Body of pancreas (tissue), 4 donors: ENCODE measurements around the gene CDH4. TPM values are rescaled to one million over a fixed set of nuclear protein-coding genes. Genes with fewer than 3 reads are reported as not detected.

Experiments
- ATAC-seq: fragments of 150-250 bp; one replicate; pipeline ENCODE4 v1.9.1; 2016
- DNase-seq, 4 donors: peaks; one replicate each; pipeline ENCODE4 v3.0.0-alpha.2; 2019
- H3K27ac ChIP-seq, 4 donors: fragments of 200-600 bp; sonication (generic); 1 replicate in 3 of 4; 2 replicates in 1 of 4; pipeline versions ENCODE4 v1.5.1 to v1.6.1; 2016 to 2019; ENCODE audit warnings: mild to moderate bottlenecking in 1 of 4, mixed read lengths in 1 of 4, moderate library complexity in 1 of 4
- H3K27me3 ChIP-seq, 2 donors: fragments of 200-600 bp; sonication (generic); one replicate each; pipeline ENCODE4 v1.6.0; 2016; ENCODE audit warnings: mild to moderate bottlenecking in 1 of 2
- H3K36me3 ChIP-seq, 2 donors: fragments of 200-600 bp; sonication (generic); replicated peaks in 1 of 2; 2 replicates each; pipeline ENCODE4 v1.5.1; 2016; ENCODE audit warnings: low read depth in 2 of 2; ENCODE audit not compliant: insufficient read depth in 1 of 2
- H3K4me1 ChIP-seq: fragments of 200-600 bp; sonication (generic); one replicate; pipeline ENCODE4 v1.6.0; 2016
- H3K4me3 ChIP-seq, 2 donors: fragments of 200-600 bp; sonication (generic); 1 replicate in 1 of 2; 2 replicates in 1 of 2; pipeline ENCODE4 v1.5.1; 2016 to 2019
- H3K9me3 ChIP-seq, 3 donors: fragments of 200-600 bp; sonication (generic); 1 replicate in 2 of 3; 2 replicates in 1 of 3; pipeline ENCODE4 v1.5.1; 2016
- POLR2A ChIP-seq, 3 donors: fragments of 450-650 bp; IDR thresholded peaks; one replicate each; pipeline ENCODE4 v1.6.1; 2016; ENCODE audit warnings: antibody characterized with exemption in 3 of 3, mild to moderate bottlenecking in 2 of 3
- WGBS, 2 donors: methylation state at CpG; one replicate each; pipeline ENCODE4 v1.1.5; 2017; 5-methylcytosine and 5-hydroxymethylcytosine counted together
- intact Hi-C: fragments of 100-400 bp; cut with DNase I; formaldehyde crosslinking; loops from one replicate; pipeline ENCODE4 v1.15.1; 2023
- total RNA-seq, 2 donors: library from RNA; depleted of rRNA; stranded (reverse); fragments of >200 nt; gene quantifications; one replicate each; pipeline ENCODE4 v1.1.0, GENCODE V29; 2016
- TF ChIP-seq, protein P1 (sequence below), 7 experiments: fragments of 450-650 bp in 4 of 7; fragments of 200-600 bp in 3 of 7; sonication (generic) in 3 of 7; IDR thresholded peaks; one replicate each; pipeline ENCODE4 v1.5.1; 2016 to 2019; ENCODE audit warnings: antibody characterized with exemption in 7 of 7

The CDH4 gene
- total RNA-seq, 2 donors from 2014 or later, result 0.33 to 0.52 TPM

DNA sequence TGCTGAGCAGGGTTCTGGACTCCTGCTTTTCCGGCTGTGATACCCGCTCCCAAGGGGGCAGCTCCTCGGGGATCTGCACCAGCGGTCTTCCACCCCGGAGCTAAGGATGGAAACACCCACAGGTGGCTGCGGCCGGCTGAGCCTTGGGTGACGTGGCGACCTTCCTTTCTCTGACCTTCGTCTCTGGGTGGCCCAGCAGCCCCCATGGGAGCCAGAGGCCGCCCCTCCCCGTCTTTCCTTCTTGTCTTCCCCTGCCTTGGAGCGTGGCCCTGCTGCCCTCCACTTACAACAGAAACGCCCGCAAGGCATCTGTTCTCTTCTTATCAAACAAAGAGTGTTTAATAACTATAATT lies 407.9 kb downstream of the CDH4 start:
- TF ChIP-seq, protein P1, sequence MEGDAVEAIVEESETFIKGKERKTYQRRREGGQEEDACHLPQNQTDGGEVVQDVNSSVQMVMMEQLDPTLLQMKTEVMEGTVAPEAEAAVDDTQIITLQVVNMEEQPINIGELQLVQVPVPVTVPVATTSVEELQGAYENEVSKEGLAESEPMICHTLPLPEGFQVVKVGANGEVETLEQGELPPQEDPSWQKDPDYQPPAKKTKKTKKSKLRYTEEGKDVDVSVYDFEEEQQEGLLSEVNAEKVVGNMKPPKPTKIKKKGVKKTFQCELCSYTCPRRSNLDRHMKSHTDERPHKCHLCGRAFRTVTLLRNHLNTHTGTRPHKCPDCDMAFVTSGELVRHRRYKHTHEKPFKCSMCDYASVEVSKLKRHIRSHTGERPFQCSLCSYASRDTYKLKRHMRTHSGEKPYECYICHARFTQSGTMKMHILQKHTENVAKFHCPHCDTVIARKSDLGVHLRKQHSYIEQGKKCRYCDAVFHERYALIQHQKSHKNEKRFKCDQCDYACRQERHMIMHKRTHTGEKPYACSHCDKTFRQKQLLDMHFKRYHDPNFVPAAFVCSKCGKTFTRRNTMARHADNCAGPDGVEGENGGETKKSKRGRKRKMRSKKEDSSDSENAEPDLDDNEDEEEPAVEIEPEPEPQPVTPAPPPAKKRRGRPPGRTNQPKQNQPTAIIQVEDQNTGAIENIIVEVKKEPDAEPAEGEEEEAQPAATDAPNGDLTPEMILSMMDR (IDR thresholded peaks at IDR 0.05), result no peak
- no peak for TF ChIP-seq POLR2A (IDR thresholded peaks at IDR 0.05)
- ATAC-seq (no peak), DNase-seq (no peak)
- Histone ChIP-seq H3K27me3 (no peaks in the 10 kb centered on the region), H3K9me3 (no peaks in the 10 kb centered on the region), H3K4me1 (no peaks in the 10 kb centered on the region), H3K36me3 (no peaks in the 10 kb centered on the region), H3K4me3 (no peak overlapping the region), H3K27ac (no peak overlapping the region)
- intact Hi-C loops, result no loop called here
- WGBS, 2 donors, result 55 to 58% methylated on average over 14 to 15 of the region's 15 CpGs

DNA sequence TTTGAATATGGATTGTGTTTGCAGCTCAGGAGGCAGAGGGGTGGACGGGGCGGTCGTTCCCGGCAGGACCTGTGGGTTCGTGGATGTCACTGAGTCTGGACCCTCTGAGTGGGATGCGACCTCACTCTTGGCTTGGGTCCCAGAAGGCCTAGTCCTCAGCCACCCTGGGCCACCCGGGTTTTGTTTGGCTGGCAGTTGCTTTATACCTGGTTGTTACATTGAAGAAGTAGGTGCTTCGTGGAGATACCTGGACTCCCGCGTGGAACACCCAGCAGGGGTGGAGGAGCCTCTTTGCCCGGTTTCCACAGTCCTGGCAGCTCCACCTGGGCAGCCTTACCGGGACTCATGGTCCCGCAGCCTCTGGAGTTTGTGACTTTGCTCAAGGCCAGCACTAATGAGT lies 408.5 kb downstream of the CDH4 start:
- TF ChIP-seq, protein P1 (IDR thresholded peaks at IDR 0.05), result no peak
- no peak for TF ChIP-seq POLR2A (IDR thresholded peaks at IDR 0.05)
- WGBS, 2 donors, result 43 to 55% methylated on average over 6 to 13 of the region's 13 CpGs
- H3K4me3 ChIP-seq, result no peak overlapping the region

GRCh38 chr20:61661025-61661424 lies 409.0 kb downstream of the CDH4 start:
- intact Hi-C loops, result no loop called here
- Histone ChIP-seq H3K4me3 (no peak overlapping the region), H3K27ac (no peak overlapping the region), H3K4me1 (no peaks in the 10 kb centered on the region), H3K9me3 (no peaks in the 10 kb centered on the region), H3K27me3 (no peaks in the 10 kb centered on the region), H3K36me3 (no peaks in the 10 kb centered on the region)
- TF ChIP-seq POLR2A (IDR thresholded peaks at IDR 0.05), result no peak
- TF ChIP-seq, protein P1 (IDR thresholded peaks at IDR 0.05), result no peak
- WGBS, 2 donors, result 76 to 92% methylated on average over 6 to 7 of the region's 8 CpGs
- no peak for DNase-seq
- no peak for ATAC-seq

More for the DNA sequence above, 408.5 kb downstream of the CDH4 start:
- intact Hi-C loops, result no loop called here
- Histone ChIP-seq H3K36me3 (no peaks in the 10 kb centered on the region), H3K4me1 (no peaks in the 10 kb centered on the region), H3K27me3 (no peaks in the 10 kb centered on the region), H3K27ac (no peak overlapping the region), H3K9me3 (no peaks in the 10 kb centered on the region)
- DNase-seq (no peak), ATAC-seq (no peak)

- 80 to 81% methylated on average over 13 of the region's 13 CpGs for WGBS, 2 donors
- Histone ChIP-seq H3K4me3 (no peak overlapping the region), H3K27ac (no peak overlapping the region), H3K9me3 (no peaks in the 10 kb centered on the region), H3K36me3 (no peaks in the 10 kb centered on the region), H3K4me1 (no peaks in the 10 kb centered on the region), H3K27me3 (no peaks in the 10 kb centered on the region)
- TF ChIP-seq POLR2A (IDR thresholded peaks at IDR 0.05), result no peak
- TF ChIP-seq, protein P1 (IDR thresholded peaks at IDR 0.05), result no peak
- intact Hi-C loops, result no loop called here
- no peak for ATAC-seq
- DNase-seq, result no peak
Observed at GRCh38 chr20:61661583-61661982, 409.5 kb downstream of the CDH4 start.

- intact Hi-C loops, result no loop called here
- Histone ChIP-seq H3K4me3 (no peak overlapping the region), H3K27me3 (no peaks in the 10 kb centered on the region), H3K4me1 (no peaks in the 10 kb centered on the region), H3K36me3 (no peaks in the 10 kb centered on the region), H3K27ac (no peak overlapping the region), H3K9me3 (no peaks in the 10 kb centered on the region)
- TF ChIP-seq, protein P1 (IDR thresholded peaks at IDR 0.05), result no peak
- no peak for TF ChIP-seq POLR2A (IDR thresholded peaks at IDR 0.05)
- WGBS, 2 donors, result 65 to 74% methylated on average over 14 to 31 of the region's 32 CpGs
- DNase-seq (no peak), ATAC-seq (no peak)
Observed at GRCh38 chr20:61662226-61662967, 410.3 kb downstream of the CDH4 start.
